ENCODE results near the gene AHI1. TPM values are rescaled to one million over a fixed set of nuclear protein-coding genes. Genes with fewer than 3 reads are reported as not detected.
"Not testable (repeated sequence)": the region's sequence is repeated elsewhere in the genome, so short reads cannot be mapped to it uniquely, and the experiment has no call there.

AHI1 gene
- total and polyA plus RNA-seq, 3 donors from 2014 or later: 33.9 to 93.1 (median 56.4) TPM

DNA sequence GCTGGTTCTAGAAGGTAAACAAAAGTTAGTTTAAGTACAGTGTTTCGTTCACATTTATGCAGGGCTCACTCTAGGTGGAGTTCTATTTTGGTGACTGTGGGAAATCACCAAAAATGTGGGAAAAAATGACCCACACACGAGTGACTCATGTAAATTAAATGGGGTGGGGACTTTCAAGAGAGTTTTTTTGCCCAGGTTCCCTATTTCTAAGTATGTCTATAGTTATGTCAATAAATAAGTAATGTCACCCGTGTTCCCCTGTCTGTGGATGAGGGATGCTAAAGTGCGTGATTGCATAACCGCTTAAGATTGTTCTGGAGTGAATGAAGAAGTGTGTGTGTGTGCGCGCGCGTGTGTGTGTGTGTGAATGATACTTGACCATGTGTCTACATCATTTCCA lies 247.3 kb downstream of the AHI1 start:
- H3K4me1 ChIP-seq: no peaks in the 10 kb centered on the region
- no peak for TF ChIP-seq POLR2A (IDR thresholded peaks at IDR 0.05)
- TF ChIP-seq, protein P1, sequence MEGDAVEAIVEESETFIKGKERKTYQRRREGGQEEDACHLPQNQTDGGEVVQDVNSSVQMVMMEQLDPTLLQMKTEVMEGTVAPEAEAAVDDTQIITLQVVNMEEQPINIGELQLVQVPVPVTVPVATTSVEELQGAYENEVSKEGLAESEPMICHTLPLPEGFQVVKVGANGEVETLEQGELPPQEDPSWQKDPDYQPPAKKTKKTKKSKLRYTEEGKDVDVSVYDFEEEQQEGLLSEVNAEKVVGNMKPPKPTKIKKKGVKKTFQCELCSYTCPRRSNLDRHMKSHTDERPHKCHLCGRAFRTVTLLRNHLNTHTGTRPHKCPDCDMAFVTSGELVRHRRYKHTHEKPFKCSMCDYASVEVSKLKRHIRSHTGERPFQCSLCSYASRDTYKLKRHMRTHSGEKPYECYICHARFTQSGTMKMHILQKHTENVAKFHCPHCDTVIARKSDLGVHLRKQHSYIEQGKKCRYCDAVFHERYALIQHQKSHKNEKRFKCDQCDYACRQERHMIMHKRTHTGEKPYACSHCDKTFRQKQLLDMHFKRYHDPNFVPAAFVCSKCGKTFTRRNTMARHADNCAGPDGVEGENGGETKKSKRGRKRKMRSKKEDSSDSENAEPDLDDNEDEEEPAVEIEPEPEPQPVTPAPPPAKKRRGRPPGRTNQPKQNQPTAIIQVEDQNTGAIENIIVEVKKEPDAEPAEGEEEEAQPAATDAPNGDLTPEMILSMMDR (IDR thresholded peaks at IDR 0.05): no peak
- H3K4me3 ChIP-seq: no peak overlapping the region
- H3K27me3 ChIP-seq: no peaks in the 10 kb centered on the region
- 88 to 93% methylated on average over 9 of the region's 9 CpGs for WGBS, 2 donors
- no peak overlapping the region for H3K27ac ChIP-seq
- no peaks in the 10 kb centered on the region for H3K9me3 ChIP-seq
- DNase-seq: no peak
- intact Hi-C loops (cut with DNase I; ENCODE audit: low total_unique reads): no loop called here
- no peaks in the 10 kb centered on the region for H3K36me3 ChIP-seq (ENCODE audit: low read depth, missing control alignments)

DNA sequence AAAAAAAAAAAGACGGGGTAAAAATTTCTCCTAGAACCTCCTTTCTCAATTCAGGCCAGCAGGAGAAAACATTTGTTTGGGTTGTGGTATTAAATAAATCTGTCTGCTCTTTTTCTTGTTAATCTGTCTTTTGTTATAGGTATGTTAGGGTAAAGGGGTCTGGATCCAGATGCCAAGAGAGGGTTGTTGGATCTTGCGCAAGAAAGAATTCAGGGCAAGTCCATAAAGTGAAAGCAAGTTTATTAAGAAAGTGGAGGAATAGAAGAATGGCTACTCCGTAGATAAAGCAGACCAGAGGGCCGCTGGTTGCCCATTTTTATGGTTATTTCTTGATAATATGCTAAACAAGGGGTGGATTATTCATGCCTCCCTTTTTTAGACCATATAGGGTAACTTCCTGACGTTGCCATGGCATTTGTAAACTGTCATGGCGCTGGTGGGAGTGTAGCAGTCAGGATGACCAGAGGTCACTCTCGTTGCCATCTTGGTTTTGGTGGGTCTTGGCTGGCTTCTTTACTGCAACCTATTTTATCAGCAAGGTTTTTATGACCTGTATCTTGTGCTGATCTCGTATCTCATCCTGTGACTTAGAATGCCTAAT lies 251.0 kb downstream of the AHI1 start:
- intact Hi-C loops (cut with DNase I; ENCODE audit: low total_unique reads); H3K27me3 ChIP-seq; H3K27ac ChIP-seq; H3K4me3 ChIP-seq; DNase-seq; H3K36me3 ChIP-seq (ENCODE audit: low read depth, missing control alignments); H3K9me3 ChIP-seq; H3K4me1 ChIP-seq: not testable (repeated sequence)
- 84 to 90% methylated on average over 8 of the region's 8 CpGs for WGBS, 2 donors

DNA sequence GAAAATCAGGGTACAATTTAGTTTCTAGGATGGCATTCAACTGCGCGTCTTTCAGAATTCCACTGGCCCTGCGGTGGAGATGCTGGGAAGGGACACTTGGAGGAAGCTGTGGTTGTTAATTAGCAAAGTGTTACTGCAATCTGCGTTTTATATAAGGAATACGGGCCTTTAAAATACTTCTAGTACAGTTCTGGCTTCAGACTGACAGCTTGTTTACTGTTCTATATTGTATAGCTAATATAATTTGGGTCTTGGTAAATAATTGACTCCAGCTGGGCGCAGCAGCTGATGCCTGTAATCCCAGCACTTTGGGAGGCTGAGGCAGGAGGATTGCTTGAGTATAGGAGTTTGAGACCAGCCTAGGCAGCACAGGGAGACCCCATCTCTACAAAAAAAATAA lies 252.7 kb downstream of the AHI1 start:
- intact Hi-C loops (cut with DNase I; ENCODE audit: low total_unique reads): no loop called here

DNA sequence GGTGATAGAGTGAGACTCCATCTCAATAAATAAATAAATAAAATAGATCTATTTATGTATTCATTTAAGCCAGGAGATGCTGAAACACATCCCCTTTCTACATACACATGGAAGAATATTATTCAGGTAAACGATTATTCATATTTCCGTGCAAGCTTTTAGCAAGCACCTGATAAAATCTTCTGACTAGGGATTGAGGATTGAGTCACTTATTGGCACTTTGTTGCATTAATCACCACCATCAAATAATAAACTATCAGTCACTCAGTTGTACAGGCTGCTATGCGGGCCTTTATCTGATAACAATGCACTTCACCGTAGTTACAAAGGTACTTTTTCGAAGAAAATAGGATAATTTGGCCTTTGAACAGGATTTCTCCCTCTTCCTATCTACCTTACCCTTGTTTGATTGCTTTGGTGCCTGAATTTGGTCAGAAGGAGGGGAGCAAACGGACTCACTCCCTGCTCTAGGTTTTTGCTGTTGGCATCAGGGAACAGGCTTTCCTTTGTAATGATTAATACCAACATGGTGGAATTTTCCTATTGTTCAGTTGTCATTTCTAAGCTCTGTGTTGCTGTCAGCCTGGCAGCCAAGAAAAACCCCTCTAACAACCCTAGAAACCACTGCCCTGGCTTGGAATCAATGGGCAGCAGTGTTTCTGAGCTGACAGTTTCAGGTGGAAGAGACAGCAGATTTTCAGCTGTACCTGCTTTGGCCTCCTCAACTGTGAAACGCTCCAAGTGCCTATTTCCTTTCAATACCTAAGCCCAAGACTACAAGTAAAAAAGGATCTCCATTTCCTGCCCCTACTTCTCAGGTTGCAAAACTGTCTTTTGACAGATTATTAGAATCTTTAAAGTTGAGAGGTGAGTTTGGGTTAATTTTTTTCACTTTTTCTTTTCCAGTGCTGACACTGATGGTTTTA lies 253.4 kb downstream of the AHI1 start:
- Histone ChIP-seq H3K9me3 (no peaks in the 10 kb centered on the region), H3K4me1 (no peaks in the 10 kb centered on the region), H3K27ac (no peak overlapping the region), H3K27me3 (no peaks in the 10 kb centered on the region), H3K4me3 (no peak overlapping the region), H3K36me3 (ENCODE audit: low read depth, missing control alignments) (no peaks in the 10 kb centered on the region)
- TF ChIP-seq POLR2A (IDR thresholded peaks at IDR 0.05): no peak
- TF ChIP-seq, protein P1 (IDR thresholded peaks at IDR 0.05): no peak
- WGBS, 2 donors: 89% methylated on average over 7 of the region's 7 CpGs
- intact Hi-C loops (cut with DNase I; ENCODE audit: low total_unique reads): no loop called here
- no peak for DNase-seq

More for the DNA sequence above, 252.7 kb downstream of the AHI1 start:
- no peaks in the 10 kb centered on the region for H3K4me1 ChIP-seq
- 90 to 96% methylated on average over 6 of the region's 6 CpGs for WGBS, 2 donors
- H3K36me3 ChIP-seq (ENCODE audit: low read depth, missing control alignments): no peaks in the 10 kb centered on the region
- no peak overlapping the region for H3K27ac ChIP-seq
- no peaks in the 10 kb centered on the region for H3K27me3 ChIP-seq
- H3K9me3 ChIP-seq: no peaks in the 10 kb centered on the region
- H3K4me3 ChIP-seq: no peak overlapping the region
- TF ChIP-seq, protein P1 (IDR thresholded peaks at IDR 0.05): no peak
- TF ChIP-seq POLR2A (IDR thresholded peaks at IDR 0.05): no peak
- no peak for DNase-seq

DNA sequence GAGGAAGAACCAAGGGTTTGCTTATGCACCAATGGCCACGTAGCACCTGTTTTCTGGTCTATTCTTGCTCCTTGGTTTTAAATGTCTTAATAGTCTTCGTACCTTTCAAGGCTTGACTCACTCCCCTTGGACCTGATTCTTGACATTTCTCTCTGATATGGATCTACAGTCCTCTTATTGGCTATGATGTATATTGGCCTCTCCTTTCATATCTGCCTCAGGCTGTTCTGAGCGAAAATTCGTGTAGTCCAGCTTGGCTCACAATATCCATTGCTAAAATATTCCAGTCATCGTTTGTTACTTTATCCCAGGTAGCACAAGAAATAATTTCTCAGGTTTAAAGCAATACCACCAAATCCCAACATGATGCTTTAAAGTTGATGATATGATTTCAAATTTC lies 256.8 kb downstream of the AHI1 start:
- Histone ChIP-seq H3K4me3 (no peak overlapping the region), H3K9me3 (no peaks in the 10 kb centered on the region), H3K27me3 (no peaks in the 10 kb centered on the region), H3K4me1 (no peaks in the 10 kb centered on the region), H3K36me3 (ENCODE audit: low read depth, missing control alignments) (no peaks in the 10 kb centered on the region), H3K27ac (no peak overlapping the region)
- TF ChIP-seq, protein P1 (IDR thresholded peaks at IDR 0.05): no peak
- no peak for TF ChIP-seq POLR2A (IDR thresholded peaks at IDR 0.05)
- no peak for DNase-seq
- WGBS, 2 donors: 88 to 90% methylated on average over 5 of the region's 5 CpGs
- intact Hi-C loops (cut with DNase I; ENCODE audit: low total_unique reads): no loop called here

All from testis (tissue), 3 donors.